ENCODE measurements around the gene RNU1-3. TPM values are rescaled to one million over a fixed set of nuclear protein-coding genes. Genes with fewer than 3 reads are reported as not detected.

The RNU1-3 gene
- total and polyA plus RNA-seq, 9 of the 15 experiments (the other 6 are each of a cell fraction or from before 2014, with no cell fraction given) = under 0.01 to 32,823 (median 2,538) TPM; not detected in 4

DNA sequence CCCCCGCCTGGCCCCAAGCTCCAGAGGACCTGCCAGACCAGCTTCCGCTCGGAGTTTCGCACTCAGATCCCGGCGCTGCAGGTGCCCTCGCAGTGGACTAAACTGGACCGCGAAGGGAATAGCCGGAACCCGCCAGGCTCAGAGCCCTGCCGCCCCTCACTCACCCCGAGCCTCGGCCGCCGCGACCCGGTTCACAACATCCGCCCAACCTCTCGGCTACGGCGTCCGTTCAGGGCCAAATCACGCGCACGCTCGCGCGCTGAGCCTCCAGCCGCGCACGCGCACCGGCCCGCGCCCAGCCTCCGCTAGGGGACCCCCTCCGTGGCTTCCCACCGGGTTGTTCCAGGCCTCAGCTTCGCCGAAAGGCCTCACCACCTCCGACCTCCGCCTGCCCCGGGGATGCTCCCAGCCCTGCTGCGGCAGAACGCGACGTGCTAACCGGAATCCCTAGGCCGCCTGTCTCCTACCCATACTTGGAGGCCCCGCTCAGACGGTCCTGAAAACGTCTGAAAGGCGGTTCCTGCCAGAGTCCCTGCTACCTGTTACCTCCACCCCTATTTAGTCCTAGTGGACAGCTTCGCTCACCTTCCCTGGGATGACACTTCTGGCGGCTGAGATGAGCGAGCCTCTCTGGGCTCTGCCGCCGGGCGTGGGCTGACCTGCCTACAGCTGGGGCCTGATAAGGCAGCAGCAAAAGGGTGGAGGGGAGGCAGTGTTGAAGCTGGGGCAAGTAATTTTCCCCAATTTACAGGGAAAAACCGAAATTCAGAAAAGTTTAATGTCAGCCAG is 22.1 kb downstream of the RNU1-3 start (continued):
- TF ChIP-seq, protein P1, sequence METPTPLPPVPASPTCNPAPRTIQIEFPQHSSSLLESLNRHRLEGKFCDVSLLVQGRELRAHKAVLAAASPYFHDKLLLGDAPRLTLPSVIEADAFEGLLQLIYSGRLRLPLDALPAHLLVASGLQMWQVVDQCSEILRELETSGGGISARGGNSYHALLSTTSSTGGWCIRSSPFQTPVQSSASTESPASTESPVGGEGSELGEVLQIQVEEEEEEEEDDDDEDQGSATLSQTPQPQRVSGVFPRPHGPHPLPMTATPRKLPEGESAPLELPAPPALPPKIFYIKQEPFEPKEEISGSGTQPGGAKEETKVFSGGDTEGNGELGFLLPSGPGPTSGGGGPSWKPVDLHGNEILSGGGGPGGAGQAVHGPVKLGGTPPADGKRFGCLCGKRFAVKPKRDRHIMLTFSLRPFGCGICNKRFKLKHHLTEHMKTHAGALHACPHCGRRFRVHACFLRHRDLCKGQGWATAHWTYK (CRISPR knock-in tag; IDR thresholded peaks at IDR 0.05) = peak; percentile 92
- TF ChIP-seq, protein P2, sequence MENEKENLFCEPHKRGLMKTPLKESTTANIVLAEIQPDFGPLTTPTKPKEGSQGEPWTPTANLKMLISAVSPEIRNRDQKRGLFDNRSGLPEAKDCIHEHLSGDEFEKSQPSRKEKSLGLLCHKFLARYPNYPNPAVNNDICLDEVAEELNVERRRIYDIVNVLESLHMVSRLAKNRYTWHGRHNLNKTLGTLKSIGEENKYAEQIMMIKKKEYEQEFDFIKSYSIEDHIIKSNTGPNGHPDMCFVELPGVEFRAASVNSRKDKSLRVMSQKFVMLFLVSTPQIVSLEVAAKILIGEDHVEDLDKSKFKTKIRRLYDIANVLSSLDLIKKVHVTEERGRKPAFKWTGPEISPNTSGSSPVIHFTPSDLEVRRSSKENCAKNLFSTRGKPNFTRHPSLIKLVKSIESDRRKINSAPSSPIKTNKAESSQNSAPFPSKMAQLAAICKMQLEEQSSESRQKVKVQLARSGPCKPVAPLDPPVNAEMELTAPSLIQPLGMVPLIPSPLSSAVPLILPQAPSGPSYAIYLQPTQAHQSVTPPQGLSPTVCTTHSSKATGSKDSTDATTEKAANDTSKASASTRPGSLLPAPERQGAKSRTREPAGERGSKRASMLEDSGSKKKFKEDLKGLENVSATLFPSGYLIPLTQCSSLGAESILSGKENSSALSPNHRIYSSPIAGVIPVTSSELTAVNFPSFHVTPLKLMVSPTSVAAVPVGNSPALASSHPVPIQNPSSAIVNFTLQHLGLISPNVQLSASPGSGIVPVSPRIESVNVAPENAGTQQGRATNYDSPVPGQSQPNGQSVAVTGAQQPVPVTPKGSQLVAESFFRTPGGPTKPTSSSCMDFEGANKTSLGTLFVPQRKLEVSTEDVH (IDR thresholded peaks at IDR 0.05; ENCODE audit: low read depth, partially characterized antibody) = peak; percentile 43
- TF ChIP-seq, protein P3, sequence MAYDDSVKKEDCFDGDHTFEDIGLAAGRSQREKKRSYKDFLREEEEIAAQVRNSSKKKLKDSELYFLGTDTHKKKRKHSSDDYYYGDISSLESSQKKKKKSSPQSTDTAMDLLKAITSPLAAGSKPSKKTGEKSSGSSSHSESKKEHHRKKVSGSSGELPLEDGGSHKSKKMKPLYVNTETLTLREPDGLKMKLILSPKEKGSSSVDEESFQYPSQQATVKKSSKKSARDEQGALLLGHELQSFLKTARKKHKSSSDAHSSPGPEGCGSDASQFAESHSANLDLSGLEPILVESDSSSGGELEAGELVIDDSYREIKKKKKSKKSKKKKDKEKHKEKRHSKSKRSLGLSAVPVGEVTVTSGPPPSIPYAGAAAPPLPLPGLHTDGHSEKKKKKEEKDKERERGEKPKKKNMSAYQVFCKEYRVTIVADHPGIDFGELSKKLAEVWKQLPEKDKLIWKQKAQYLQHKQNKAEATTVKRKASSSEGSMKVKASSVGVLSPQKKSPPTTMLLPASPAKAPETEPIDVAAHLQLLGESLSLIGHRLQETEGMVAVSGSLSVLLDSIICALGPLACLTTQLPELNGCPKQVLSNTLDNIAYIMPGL (CRISPR knock-in tag; IDR thresholded peaks at IDR 0.05) = peak; percentile 98
- TF ChIP-seq KLF1 (tag; IDR thresholded peaks at IDR 0.05) (peak; percentile 87), MITF (IDR thresholded peaks at IDR 0.05) (peak; percentile 93; the same call in 1 of the 2 replicates), CHD2 (IDR thresholded peaks at IDR 0.05; ENCODE audit: low read depth, low read length) (peak; percentile 94), SP2 (IDR thresholded peaks at IDR 0.05; ENCODE audit: extremely low read depth, low read depth, low read length, poor library complexity, severe bottlenecking) (peak; percentile 7), POU5F1 (IDR thresholded peaks at IDR 0.05; ENCODE audit: borderline replicate concordance, low read depth, low read length, partially characterized antibody) (peak; percentile 100), ZBED1 (IDR thresholded peaks at IDR 0.05) (peak; percentile 91; the same call in 1 of the 2 replicates), ZBTB7A (IDR thresholded peaks at IDR 0.05; ENCODE audit: borderline replicate concordance, control insufficient read depth, low read depth, low read length) (peak; percentile 99)
